Skeletal muscle satellite cell (primary cell): ENCODE measurements around the gene SSR1.
"Not testable (repeated sequence)": the region's sequence is repeated elsewhere in the genome, so short reads cannot be mapped to it uniquely, and the experiment has no call there.

Experiments
- H3K27me3 ChIP-seq: 2 replicates; pipeline ENCODE4 v1.7.0; 2013; ENCODE audit warnings: low read length; ENCODE audit not compliant: control insufficient read depth, insufficient read depth
- H3K36me3 ChIP-seq: 2 replicates; pipeline ENCODE4 v1.7.0; 2013; ENCODE audit warnings: mild to moderate bottlenecking, control low read depth, low read length; ENCODE audit not compliant: insufficient read depth
- H3K4me1 ChIP-seq: 2 replicates; pipeline ENCODE4 v1.7.0; 2013; ENCODE audit warnings: low read length; ENCODE audit not compliant: control insufficient read depth, insufficient read depth
- H3K4me2 ChIP-seq: 2 replicates; pipeline ENCODE4 v1.7.0; 2013; ENCODE audit warnings: mild to moderate bottlenecking, low read length
- H3K4me3 ChIP-seq: 2 replicates; pipeline ENCODE4 v1.7.0; 2013; ENCODE audit warnings: low read length
- H3K9ac ChIP-seq: 2 replicates; pipeline ENCODE4 v1.7.0; 2013; ENCODE audit warnings: mild to moderate bottlenecking, low read depth, low read length, moderate library complexity
- H3K9me3 ChIP-seq: replicated peaks from 2 replicates; pipeline ENCODE4 v1.7.0; 2013; ENCODE audit warnings: mild to moderate bottlenecking, control low read depth, low read length

SSR1 gene

DNA sequence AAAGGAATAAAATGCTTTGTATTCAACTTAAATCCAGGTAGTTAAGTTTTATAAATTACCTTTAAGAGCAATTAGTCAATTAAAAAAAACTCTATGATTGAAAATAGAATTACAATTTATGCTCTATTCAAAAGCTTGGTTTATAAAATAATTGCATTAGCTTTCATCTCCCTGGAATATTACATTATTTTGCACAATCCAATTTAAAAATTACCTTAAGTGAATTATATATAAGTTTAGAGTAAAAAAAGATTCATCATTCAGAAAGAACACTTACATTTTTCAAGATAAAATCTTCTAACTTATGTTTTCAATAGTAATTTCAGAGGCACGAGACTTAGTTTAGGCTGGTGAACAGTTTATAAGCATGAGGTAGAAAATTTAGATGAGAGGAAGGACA, 14.9 kb downstream of the SSR1 start:
- Histone ChIP-seq H3K9ac (no peak overlapping the region), H3K4me3 (no peak overlapping the region), H3K9me3 (no peaks in the 10 kb centered on the region), H3K4me1 (no peaks in the 10 kb centered on the region), H3K36me3 (peaks cover 84% of the 10 kb centered on the region), H3K4me2 (no peak overlapping the region), H3K27me3 (no peaks in the 10 kb centered on the region)

DNA sequence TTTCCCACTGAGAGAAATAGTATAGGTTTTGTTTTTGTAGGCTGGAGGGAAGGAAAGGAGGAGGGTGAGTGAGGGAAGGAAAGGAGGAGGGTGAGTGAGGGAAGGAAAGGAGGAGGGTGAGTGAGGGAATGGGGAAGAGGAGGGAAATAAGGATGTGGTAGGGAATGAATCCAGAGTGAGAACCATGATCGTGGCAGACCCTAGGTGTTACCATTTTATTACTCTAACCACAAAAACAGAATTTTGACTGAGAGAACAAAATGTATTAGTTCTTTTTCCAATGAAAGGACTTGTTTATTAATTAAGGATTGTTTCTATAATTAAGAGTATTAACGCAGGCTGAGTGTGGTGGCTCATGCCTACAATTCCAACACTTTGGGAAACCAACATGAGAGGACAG, 16.4 kb downstream of the SSR1 start:
- H3K9me3 ChIP-seq = no peaks in the 10 kb centered on the region
- no peaks in the 10 kb centered on the region for H3K27me3 ChIP-seq
- H3K4me3 ChIP-seq = no peak overlapping the region
- H3K4me1 ChIP-seq = no peaks in the 10 kb centered on the region
- peaks cover 83% of the 10 kb centered on the region for H3K36me3 ChIP-seq
- no peak overlapping the region for H3K4me2 ChIP-seq
- H3K9ac ChIP-seq = no peak overlapping the region

DNA sequence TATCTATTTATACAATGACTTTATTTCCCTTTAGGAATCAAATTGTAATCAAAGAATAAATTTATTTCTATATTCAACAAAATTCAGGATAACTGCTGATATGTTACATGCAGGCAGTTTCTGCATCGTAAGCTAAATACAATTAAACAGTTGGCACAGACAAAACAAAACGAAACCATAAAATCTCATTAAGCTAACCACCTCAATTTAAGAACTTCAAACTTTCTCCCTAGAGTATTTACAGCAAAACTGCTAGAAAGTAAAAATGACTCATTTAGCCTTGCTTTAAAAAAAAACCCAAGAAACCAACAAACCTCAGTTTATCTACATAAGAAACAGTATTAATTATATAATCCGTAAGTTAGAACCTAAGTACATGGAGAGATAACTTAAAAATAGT, 17.1 kb downstream of the SSR1 start:
- H3K4me1 ChIP-seq = no peaks in the 10 kb centered on the region
- peaks cover 81% of the 10 kb centered on the region for H3K36me3 ChIP-seq
- H3K4me2 ChIP-seq = no peak overlapping the region
- H3K27me3 ChIP-seq = no peaks in the 10 kb centered on the region
- H3K4me3 ChIP-seq = no peak overlapping the region
- H3K9ac ChIP-seq = no peak overlapping the region
- H3K9me3 ChIP-seq = no peaks in the 10 kb centered on the region

- Histone ChIP-seq H3K4me1 (no peaks in the 10 kb centered on the region), H3K4me3 (no peak overlapping the region), H3K27me3 (no peaks in the 10 kb centered on the region), H3K36me3 (peaks cover 78% of the 10 kb centered on the region), H3K4me2 (no peak overlapping the region), H3K9ac (no peak overlapping the region), H3K9me3 (no peaks in the 10 kb centered on the region)
Observed at GRCh38 chr6:7292596-7293255, 20.3 kb downstream of the SSR1 start.

DNA sequence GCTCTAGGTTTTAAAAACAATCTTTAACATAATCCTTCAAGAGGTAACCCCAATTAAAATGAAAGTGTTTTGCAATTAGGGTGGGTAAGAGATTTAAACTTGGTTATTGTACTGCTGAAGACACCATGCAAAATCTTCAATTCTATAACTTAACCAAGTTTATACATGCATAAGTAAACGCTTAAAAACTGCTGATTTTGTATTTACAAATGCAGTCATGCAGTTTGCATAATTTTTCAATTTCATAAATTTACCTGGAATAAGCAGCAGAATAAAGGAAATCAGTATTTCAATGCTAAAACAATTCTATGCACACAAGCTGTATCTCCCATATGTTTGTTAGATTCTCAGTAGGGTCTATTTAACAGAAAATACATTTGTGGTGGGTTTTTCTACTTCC, 22.9 kb downstream of the SSR1 start:
- no peaks in the 10 kb centered on the region for H3K4me1 ChIP-seq
- no peaks in the 10 kb centered on the region for H3K9me3 ChIP-seq
- H3K27me3 ChIP-seq = no peaks in the 10 kb centered on the region
- no peak overlapping the region for H3K9ac ChIP-seq
- peaks cover 75% of the 10 kb centered on the region for H3K36me3 ChIP-seq
- no peak overlapping the region for H3K4me3 ChIP-seq
- no peak overlapping the region for H3K4me2 ChIP-seq

DNA sequence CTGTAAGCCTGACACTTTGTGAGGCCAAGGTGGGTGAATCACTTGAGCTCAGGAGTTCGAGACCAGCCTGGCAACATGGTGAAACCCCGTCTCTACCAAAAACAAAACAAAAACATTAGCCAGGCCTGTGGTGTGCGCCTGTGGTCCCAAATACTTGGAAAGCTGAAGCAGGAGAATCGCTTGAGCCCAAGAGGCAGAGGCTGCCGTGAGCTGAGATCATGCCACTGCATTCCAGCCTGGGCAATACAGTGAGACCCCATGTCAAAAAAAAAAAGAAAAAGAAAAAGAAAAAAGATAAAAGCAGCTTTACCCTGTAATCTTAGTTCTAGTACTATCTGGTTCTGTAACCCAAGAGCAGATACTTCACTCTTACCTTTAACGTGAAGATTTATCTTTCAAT, 27.6 kb downstream of the SSR1 start:
- H3K4me3 ChIP-seq = no peak overlapping the region
- no peaks in the 10 kb centered on the region for H3K4me1 ChIP-seq
- no peaks in the 10 kb centered on the region for H3K9me3 ChIP-seq
- H3K4me2 ChIP-seq = no peak overlapping the region
- no peaks in the 10 kb centered on the region for H3K27me3 ChIP-seq
- H3K36me3 ChIP-seq = peaks cover 58% of the 10 kb centered on the region
- no peak overlapping the region for H3K9ac ChIP-seq

DNA sequence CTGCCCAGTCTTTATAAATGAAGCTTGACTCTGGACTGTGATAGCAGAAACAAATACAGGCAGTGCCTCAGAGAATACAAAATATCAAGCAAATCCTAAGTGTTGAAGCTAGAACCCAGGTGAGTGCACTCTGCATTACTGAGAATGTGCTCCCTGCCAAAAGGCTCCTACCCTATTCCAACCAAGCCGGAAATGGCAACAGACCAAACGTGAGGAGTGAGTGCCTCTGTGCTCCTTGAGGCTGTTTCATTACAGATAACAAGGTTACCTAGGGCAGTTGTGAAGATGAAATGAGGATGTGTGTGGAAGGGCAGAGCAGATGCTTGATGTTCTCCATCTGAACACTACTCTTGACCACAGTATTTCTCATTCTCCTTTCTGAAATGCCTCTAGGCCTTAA, 29.3 kb downstream of the SSR1 start:
- Histone ChIP-seq H3K9ac (no peak overlapping the region), H3K4me2 (no peak overlapping the region), H3K9me3 (no peaks in the 10 kb centered on the region), H3K27me3 (no peaks in the 10 kb centered on the region), H3K4me3 (no peak overlapping the region), H3K4me1 (no peaks in the 10 kb centered on the region), H3K36me3 (peaks cover 41% of the 10 kb centered on the region)

- H3K36me3 ChIP-seq = peaks cover 28% of the 10 kb centered on the region
- no peak overlapping the region for H3K4me2 ChIP-seq
- no peak overlapping the region for H3K4me3 ChIP-seq
- H3K9me3 ChIP-seq = no peaks in the 10 kb centered on the region
- H3K9ac ChIP-seq = no peak overlapping the region
- no peaks in the 10 kb centered on the region for H3K27me3 ChIP-seq
- H3K4me1 ChIP-seq = no peaks in the 10 kb centered on the region
Observed at GRCh38 chr6:7282097-7282906, 30.7 kb downstream of the SSR1 start.

DNA sequence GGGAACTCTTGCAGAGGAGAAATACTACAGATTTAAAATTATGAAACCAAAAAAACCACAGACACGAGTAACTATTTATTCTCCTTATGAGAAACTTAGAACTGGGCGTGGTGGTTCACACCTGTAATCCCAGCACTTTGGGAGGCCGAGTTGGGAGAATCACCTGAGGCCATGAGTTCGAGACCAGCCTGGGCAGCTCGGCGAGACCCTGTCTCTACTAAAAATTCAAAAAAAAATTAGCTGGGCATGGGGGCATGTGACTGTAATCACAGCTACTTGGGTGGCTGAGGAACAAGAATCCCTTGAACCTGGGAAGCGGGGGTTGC, 36.8 kb downstream of the SSR1 start:
- Histone ChIP-seq H3K27me3 (no peaks in the 10 kb centered on the region), H3K4me1 (no peaks in the 10 kb centered on the region), H3K9me3 (no peaks in the 10 kb centered on the region), H3K4me3 (no peak overlapping the region), H3K9ac (no peak overlapping the region), H3K36me3 (no peaks in the 10 kb centered on the region), H3K4me2 (no peak overlapping the region)

DNA sequence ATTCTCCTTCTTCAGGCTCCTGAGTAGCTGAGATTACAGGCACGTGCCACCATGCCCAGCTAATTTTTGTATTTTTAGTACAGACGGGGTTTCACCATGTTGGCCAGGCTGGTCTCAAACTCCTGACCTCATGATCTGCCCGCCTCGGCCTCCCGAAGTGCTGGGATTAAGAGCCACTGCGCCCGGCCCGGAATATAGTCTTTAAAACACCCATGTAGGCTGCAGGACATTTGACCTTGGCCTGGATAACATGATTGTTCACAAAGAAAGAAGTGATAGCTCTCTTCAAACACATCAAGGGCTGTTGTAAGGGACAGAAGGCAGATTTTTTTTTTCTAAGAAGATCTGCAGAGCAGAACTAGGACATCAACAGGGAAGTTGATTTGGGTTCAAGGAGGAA, 38.5 kb downstream of the SSR1 start:
- not testable (repeated sequence) for H3K4me1 ChIP-seq, H3K27me3 ChIP-seq, H3K4me2 ChIP-seq, H3K36me3 ChIP-seq, H3K9ac ChIP-seq, H3K4me3 ChIP-seq, H3K9me3 ChIP-seq

- Histone ChIP-seq H3K4me1 (peaks cover 1% of the 10 kb centered on the region), H3K27me3 (no peaks in the 10 kb centered on the region), H3K9me3 (no peaks in the 10 kb centered on the region), H3K4me2 (no peak overlapping the region), H3K36me3 (no peaks in the 10 kb centered on the region), H3K9ac (no peak overlapping the region), H3K4me3 (no peak overlapping the region)
Observed at GRCh38 chr6:7273709-7274108, 39.3 kb downstream of the SSR1 start.

- peaks cover 16% of the 10 kb centered on the region for H3K4me1 ChIP-seq
- H3K9me3 ChIP-seq = no peaks in the 10 kb centered on the region
- H3K36me3 ChIP-seq = no peaks in the 10 kb centered on the region
- no peak overlapping the region for H3K9ac ChIP-seq
- H3K27me3 ChIP-seq = no peaks in the 10 kb centered on the region
- no peak overlapping the region for H3K4me2 ChIP-seq
- H3K4me3 ChIP-seq = no peak overlapping the region
Observed at GRCh38 chr6:7271205-7271534, 41.8 kb downstream of the SSR1 start.
